Measurements from ENCODE around the gene MCUR1. TPM values are rescaled to one million over a fixed set of nuclear protein-coding genes. Genes with fewer than 3 reads are reported as not detected.
A peak's percentile ranks its signal among the peaks of the same experiment; 100 is the strongest.

Gene MCUR1
- total and polyA plus RNA-seq, 2 experiments from 2014 or later = 13.6 to 28.3 TPM

GRCh38 chr6:13796781-13797180 lies 17.6 kb downstream of the MCUR1 start:
- Histone ChIP-seq H3K27ac (peak overlapping the region; percentile 34; the same call in 1 of the 2 replicates), H3K4me2 (ENCODE audit: unreplicated experiment) (no peak overlapping the region), H3K36me3 (ENCODE audit: low read depth) (peaks cover 10% of the 10 kb centered on the region; the same call in 1 of the 2 replicates), H3K9ac (no peak overlapping the region), H2AFZ (no peak overlapping the region), H3K27me3 (replicated peaks; ENCODE audit: insufficient read depth) (no peaks in the 10 kb centered on the region), H4K20me1 (ENCODE audit: insufficient read depth) (no peaks in the 10 kb centered on the region), H3F3A (ENCODE audit: insufficient read depth) (peaks cover 31% of the 10 kb centered on the region), H3K79me2 (ENCODE audit: insufficient read depth) (no peaks in the 10 kb centered on the region), H3K9me2 (ENCODE audit: insufficient read depth) (no peaks in the 10 kb centered on the region), H3K4me1 (ENCODE audit: insufficient read depth) (peaks cover 15% of the 10 kb centered on the region), H3K4me3 (no peak overlapping the region), H3K9me3 (ENCODE audit: low read depth) (no peaks in the 10 kb centered on the region)
- TF ChIP-seq EZH2phosphoT487 (IDR thresholded peaks at IDR 0.05; ENCODE audit: insufficient read depth, low read depth) (no peak), EZH2 (IDR thresholded peaks at IDR 0.05; ENCODE audit: insufficient read depth, poor library complexity, severe bottlenecking) (no peak)
- 95 to 100% methylated on average over 1 of the region's 1 CpG for WGBS, 2 experiments (ENCODE audit: low coverage in 1 of 2, low lambda C conversion rate in 2 of 2, missing lambda C conversion rate in 2 of 2)
- in situ Hi-C loops (cut with MboI) = no loop called here
- DNase-seq = no peak

DNA sequence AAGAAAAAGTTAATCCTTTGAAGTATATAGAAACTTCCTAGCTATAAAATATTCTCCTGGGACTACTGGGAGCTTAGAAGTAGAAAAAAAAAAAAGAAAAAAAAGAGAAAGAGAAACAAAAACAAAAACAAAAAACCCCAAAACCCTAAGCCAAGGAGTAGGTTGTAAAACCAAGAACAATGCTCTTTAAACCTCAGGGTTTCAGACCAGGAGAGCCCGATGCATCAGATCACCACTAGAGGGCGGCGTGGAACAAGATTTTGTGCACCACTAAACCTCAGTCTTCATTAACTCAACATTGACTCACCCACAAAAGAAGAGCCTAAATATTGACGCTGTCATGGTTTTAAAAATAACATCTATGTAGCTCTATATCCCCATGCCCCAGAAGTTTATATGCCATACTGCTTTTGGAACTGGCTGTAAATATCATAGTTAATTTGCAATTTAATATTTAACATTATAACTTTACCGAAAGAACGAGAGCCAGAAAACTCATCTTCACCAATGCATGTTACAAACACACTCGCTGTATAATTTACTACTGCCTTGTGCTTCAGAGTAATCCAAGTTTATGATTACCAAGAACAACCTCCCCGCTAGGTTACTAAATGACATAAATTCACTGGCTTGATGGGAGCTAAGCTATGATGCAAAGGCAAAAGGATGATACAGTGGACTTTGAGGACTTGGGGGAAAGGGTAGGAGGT lies 19.2 kb downstream of the MCUR1 start:
- Histone ChIP-seq H2AFZ (no peak overlapping the region), H3K4me3 (no peak overlapping the region), H3K9ac (peak overlapping the region; percentile 21; the same call in 1 of the 2 replicates), H3K36me3 (ENCODE audit: low read depth) (peaks cover 10% of the 10 kb centered on the region; the same call in 1 of the 2 replicates), H3K9me2 (ENCODE audit: insufficient read depth) (no peaks in the 10 kb centered on the region), H3K79me2 (ENCODE audit: insufficient read depth) (no peaks in the 10 kb centered on the region), H3F3A (ENCODE audit: insufficient read depth) (peaks cover 31% of the 10 kb centered on the region), H3K9me3 (ENCODE audit: low read depth) (no peaks in the 10 kb centered on the region), H3K4me1 (ENCODE audit: insufficient read depth) (peaks cover 15% of the 10 kb centered on the region), H4K20me1 (ENCODE audit: insufficient read depth) (no peaks in the 10 kb centered on the region), H3K27me3 (replicated peaks; ENCODE audit: insufficient read depth) (no peaks in the 10 kb centered on the region), H3K27ac (peak overlapping the region; percentile 66), H3K4me2 (ENCODE audit: unreplicated experiment) (no peak overlapping the region)
- in situ Hi-C loops (cut with MboI) = no loop called here
- WGBS, 2 experiments (ENCODE audit: low coverage in 1 of 2, low lambda C conversion rate in 2 of 2, missing lambda C conversion rate in 2 of 2) = 45 to 46% methylated on average over 8 of the region's 8 CpGs
- peak; percentile 88 for DNase-seq
- TF ChIP-seq EZH2 (IDR thresholded peaks at IDR 0.05; ENCODE audit: insufficient read depth, poor library complexity, severe bottlenecking) = no peak
- no peak for TF ChIP-seq EZH2phosphoT487 (IDR thresholded peaks at IDR 0.05; ENCODE audit: insufficient read depth, low read depth)

- peaks cover 31% of the 10 kb centered on the region for H3F3A ChIP-seq (ENCODE audit: insufficient read depth)
Observed at GRCh38 chr6:13794184-13794583, 20.2 kb downstream of the MCUR1 start.

GRCh38 chr6:13789746-13790145 lies 24.6 kb downstream of the MCUR1 start:
- no peak overlapping the region for H3K9ac ChIP-seq
- H3K9me3 ChIP-seq (ENCODE audit: low read depth) = no peaks in the 10 kb centered on the region
- H3F3A ChIP-seq (ENCODE audit: insufficient read depth) = peaks cover 13% of the 10 kb centered on the region
- peaks cover 6% of the 10 kb centered on the region; the same call in 1 of the 2 replicates for H3K36me3 ChIP-seq (ENCODE audit: low read depth)
- TF ChIP-seq EZH2phosphoT487 (IDR thresholded peaks at IDR 0.05; ENCODE audit: insufficient read depth, low read depth) (no peak), EZH2 (IDR thresholded peaks at IDR 0.05; ENCODE audit: insufficient read depth, poor library complexity, severe bottlenecking) (no peak)
- DNase-seq = no peak
- H3K4me1 ChIP-seq (ENCODE audit: insufficient read depth) = peaks cover 14% of the 10 kb centered on the region
- no peak overlapping the region for H3K4me2 ChIP-seq (ENCODE audit: unreplicated experiment)
- H3K9me2 ChIP-seq (ENCODE audit: insufficient read depth) = no peaks in the 10 kb centered on the region
- H4K20me1 ChIP-seq (ENCODE audit: insufficient read depth) = no peaks in the 10 kb centered on the region
- H3K79me2 ChIP-seq (ENCODE audit: insufficient read depth) = no peaks in the 10 kb centered on the region
- in situ Hi-C loops (cut with MboI) = no loop called here
- no peaks in the 10 kb centered on the region for H3K27me3 ChIP-seq (replicated peaks; ENCODE audit: insufficient read depth)
- 97 to 100% methylated on average over 1 of the region's 1 CpG for WGBS, 2 experiments (ENCODE audit: low coverage in 1 of 2, low lambda C conversion rate in 2 of 2, missing lambda C conversion rate in 2 of 2)
- H3K4me3 ChIP-seq = no peak overlapping the region
- H2AFZ ChIP-seq = no peak overlapping the region
- H3K27ac ChIP-seq = no peak overlapping the region

More at GRCh38 chr6:13794184-13794583, 20.2 kb downstream of the MCUR1 start:
- TF ChIP-seq EZH2phosphoT487 (IDR thresholded peaks at IDR 0.05; ENCODE audit: insufficient read depth, low read depth) = 0 out of 2 replicates have a peak, but pooled peaks have one; percentile 61
- TF ChIP-seq EZH2 (IDR thresholded peaks at IDR 0.05; ENCODE audit: insufficient read depth, poor library complexity, severe bottlenecking) = no peak
- peaks cover 10% of the 10 kb centered on the region; the same call in 1 of the 2 replicates for H3K36me3 ChIP-seq (ENCODE audit: low read depth)
- H3K79me2 ChIP-seq (ENCODE audit: insufficient read depth) = no peaks in the 10 kb centered on the region
- no peak overlapping the region for H3K9ac ChIP-seq
- H3K4me2 ChIP-seq (ENCODE audit: unreplicated experiment) = peak overlapping the region; percentile 37
- in situ Hi-C loops (cut with MboI) = no loop called here
- no peak overlapping the region for H3K4me3 ChIP-seq
- peak; percentile 94 for DNase-seq
- H3K9me3 ChIP-seq (ENCODE audit: low read depth) = no peaks in the 10 kb centered on the region
- no peaks in the 10 kb centered on the region for H3K27me3 ChIP-seq (replicated peaks; ENCODE audit: insufficient read depth)
- H4K20me1 ChIP-seq (ENCODE audit: insufficient read depth) = no peaks in the 10 kb centered on the region
- no peak overlapping the region for H2AFZ ChIP-seq
- peaks cover 15% of the 10 kb centered on the region for H3K4me1 ChIP-seq (ENCODE audit: insufficient read depth)
- H3K9me2 ChIP-seq (ENCODE audit: insufficient read depth) = no peaks in the 10 kb centered on the region
- 41 to 42% methylated on average over 5 of the region's 5 CpGs for WGBS, 2 experiments (ENCODE audit: low coverage in 1 of 2, low lambda C conversion rate in 2 of 2, missing lambda C conversion rate in 2 of 2)
- peak overlapping the region; percentile 66 for H3K27ac ChIP-seq
